Testis (tissue), 2 donors: ENCODE data around the gene RIOK1.

Experiments used
- POLR2A ChIP-seq: fragments of 450-650 bp; IDR thresholded peaks from one replicate; pipeline ENCODE4 v1.6.1; 2017; ENCODE audit warnings: antibody characterized with exemption, mild to moderate bottlenecking, moderate library complexity
- TF ChIP-seq, protein P1 (sequence below), 3 experiments: fragments of 450-650 bp in 2 of 3; fragments of 200-600 bp in 1 of 3; sonication (generic) in 1 of 3; IDR thresholded peaks; one replicate each; pipeline ENCODE4 v1.5.1; 2016 to 2019; ENCODE audit warnings: antibody characterized with exemption in 3 of 3, mild to moderate bottlenecking in 2 of 3, moderate library complexity in 1 of 3

DNA sequence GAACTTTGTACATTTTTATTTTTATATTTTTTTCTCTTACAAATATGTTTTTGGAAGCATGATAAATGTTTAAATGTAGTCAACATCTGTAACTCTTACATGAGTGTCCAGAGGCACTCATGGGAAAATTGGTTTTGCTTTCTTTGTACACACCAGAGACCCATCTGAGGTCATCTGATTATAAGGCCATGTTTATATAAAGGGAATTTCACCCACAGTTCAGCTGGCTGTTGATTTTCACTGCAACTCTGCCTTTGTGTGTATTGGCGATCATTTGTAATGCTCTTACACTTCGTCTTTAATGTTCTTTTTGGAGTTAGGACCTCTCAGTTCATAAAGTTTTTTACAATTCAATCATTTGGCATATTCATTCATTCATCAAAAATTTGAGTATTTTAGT lies 28.1 kb downstream of the RIOK1 start:
- TF ChIP-seq, protein P1, sequence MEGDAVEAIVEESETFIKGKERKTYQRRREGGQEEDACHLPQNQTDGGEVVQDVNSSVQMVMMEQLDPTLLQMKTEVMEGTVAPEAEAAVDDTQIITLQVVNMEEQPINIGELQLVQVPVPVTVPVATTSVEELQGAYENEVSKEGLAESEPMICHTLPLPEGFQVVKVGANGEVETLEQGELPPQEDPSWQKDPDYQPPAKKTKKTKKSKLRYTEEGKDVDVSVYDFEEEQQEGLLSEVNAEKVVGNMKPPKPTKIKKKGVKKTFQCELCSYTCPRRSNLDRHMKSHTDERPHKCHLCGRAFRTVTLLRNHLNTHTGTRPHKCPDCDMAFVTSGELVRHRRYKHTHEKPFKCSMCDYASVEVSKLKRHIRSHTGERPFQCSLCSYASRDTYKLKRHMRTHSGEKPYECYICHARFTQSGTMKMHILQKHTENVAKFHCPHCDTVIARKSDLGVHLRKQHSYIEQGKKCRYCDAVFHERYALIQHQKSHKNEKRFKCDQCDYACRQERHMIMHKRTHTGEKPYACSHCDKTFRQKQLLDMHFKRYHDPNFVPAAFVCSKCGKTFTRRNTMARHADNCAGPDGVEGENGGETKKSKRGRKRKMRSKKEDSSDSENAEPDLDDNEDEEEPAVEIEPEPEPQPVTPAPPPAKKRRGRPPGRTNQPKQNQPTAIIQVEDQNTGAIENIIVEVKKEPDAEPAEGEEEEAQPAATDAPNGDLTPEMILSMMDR (IDR thresholded peaks at IDR 0.05), result no peak
- TF ChIP-seq POLR2A, result no peak
